Measurements from ENCODE around the gene RGL2.

- TF ChIP-seq, protein P1, sequence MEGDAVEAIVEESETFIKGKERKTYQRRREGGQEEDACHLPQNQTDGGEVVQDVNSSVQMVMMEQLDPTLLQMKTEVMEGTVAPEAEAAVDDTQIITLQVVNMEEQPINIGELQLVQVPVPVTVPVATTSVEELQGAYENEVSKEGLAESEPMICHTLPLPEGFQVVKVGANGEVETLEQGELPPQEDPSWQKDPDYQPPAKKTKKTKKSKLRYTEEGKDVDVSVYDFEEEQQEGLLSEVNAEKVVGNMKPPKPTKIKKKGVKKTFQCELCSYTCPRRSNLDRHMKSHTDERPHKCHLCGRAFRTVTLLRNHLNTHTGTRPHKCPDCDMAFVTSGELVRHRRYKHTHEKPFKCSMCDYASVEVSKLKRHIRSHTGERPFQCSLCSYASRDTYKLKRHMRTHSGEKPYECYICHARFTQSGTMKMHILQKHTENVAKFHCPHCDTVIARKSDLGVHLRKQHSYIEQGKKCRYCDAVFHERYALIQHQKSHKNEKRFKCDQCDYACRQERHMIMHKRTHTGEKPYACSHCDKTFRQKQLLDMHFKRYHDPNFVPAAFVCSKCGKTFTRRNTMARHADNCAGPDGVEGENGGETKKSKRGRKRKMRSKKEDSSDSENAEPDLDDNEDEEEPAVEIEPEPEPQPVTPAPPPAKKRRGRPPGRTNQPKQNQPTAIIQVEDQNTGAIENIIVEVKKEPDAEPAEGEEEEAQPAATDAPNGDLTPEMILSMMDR (IDR thresholded peaks at IDR 0.05) = no peak
- TF ChIP-seq POLR2A (IDR thresholded peaks at IDR 0.05) (no peak), EP300 (IDR thresholded peaks at IDR 0.05) (no peak)
These were observed 56.8 kb downstream of the RGL2 start for GRCh38 chr6:33241968-33242367.
